Neural progenitor cell (in vitro differentiated cells): ENCODE results near the gene UCK2.

ENCODE experiments used
- EZH2 ChIP-seq: fragments of 200-600 bp; sonication (generic); IDR thresholded peaks from 2 replicates; pipeline ENCODE4 v1.6.1; 2017; ENCODE audit warnings: antibody characterized with exemption, mild to moderate bottlenecking, moderate library complexity
- EZH2phosphoT487 ChIP-seq: fragments of 200-600 bp; sonication (generic); IDR thresholded peaks from 2 replicates; pipeline ENCODE4 v1.6.1; 2017; ENCODE audit warnings: antibody characterized with exemption
- TF ChIP-seq, protein P1 (sequence below): fragments of 200-600 bp; sonication (generic); IDR thresholded peaks from 2 replicates; pipeline ENCODE4 v1.5.1; 2017; ENCODE audit warnings: antibody characterized with exemption, mild to moderate bottlenecking

DNA sequence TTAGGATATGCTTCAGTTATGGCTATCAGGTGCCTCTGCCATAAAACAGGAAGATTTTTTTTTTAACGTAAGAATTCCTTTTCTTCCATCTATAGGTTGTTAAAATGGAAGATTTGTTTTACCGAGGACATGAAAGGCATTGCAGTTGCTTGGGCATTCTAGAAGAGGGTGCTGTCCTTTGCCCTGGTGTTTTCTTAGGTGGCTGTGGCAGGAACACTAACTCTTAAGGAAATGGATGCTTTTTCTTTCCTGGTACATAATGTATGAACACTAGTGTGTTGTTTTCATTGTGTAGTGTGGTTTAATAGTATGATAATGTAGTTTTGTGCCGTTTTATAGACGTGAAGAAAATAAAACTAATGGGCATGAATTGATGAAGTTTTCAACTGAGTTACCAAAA, 47.2 kb downstream of the UCK2 start:
- TF ChIP-seq, protein P1, sequence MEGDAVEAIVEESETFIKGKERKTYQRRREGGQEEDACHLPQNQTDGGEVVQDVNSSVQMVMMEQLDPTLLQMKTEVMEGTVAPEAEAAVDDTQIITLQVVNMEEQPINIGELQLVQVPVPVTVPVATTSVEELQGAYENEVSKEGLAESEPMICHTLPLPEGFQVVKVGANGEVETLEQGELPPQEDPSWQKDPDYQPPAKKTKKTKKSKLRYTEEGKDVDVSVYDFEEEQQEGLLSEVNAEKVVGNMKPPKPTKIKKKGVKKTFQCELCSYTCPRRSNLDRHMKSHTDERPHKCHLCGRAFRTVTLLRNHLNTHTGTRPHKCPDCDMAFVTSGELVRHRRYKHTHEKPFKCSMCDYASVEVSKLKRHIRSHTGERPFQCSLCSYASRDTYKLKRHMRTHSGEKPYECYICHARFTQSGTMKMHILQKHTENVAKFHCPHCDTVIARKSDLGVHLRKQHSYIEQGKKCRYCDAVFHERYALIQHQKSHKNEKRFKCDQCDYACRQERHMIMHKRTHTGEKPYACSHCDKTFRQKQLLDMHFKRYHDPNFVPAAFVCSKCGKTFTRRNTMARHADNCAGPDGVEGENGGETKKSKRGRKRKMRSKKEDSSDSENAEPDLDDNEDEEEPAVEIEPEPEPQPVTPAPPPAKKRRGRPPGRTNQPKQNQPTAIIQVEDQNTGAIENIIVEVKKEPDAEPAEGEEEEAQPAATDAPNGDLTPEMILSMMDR = no peak
- TF ChIP-seq EZH2phosphoT487 = no peak
- TF ChIP-seq EZH2 = no peak
